Nephron (organoid): ENCODE data around the gene TSPAN13.

Experiments used
- H3K27ac Mint-ChIP-seq, 3 experiments: 2 replicates each; pipeline ENCODE4 v1.8.0; 2020; ENCODE audit warnings: mixed read lengths in 3 of 3, mild to moderate bottlenecking in 2 of 3, moderate library complexity in 1 of 3
- H3K27me3 Mint-ChIP-seq: 2 replicates; pipeline ENCODE4 v1.8.0; 2021; ENCODE audit warnings: low read depth, mild to moderate bottlenecking, moderate library complexity, mixed read lengths
- H3K36me3 Mint-ChIP-seq: 2 replicates; pipeline ENCODE4 v1.8.0; 2020; ENCODE audit warnings: low read depth, mixed read lengths
- H3K4me1 Mint-ChIP-seq: 2 replicates; pipeline ENCODE4 v1.8.0; 2020; ENCODE audit warnings: mixed read lengths
- H3K4me3 Mint-ChIP-seq, 3 experiments: 2 replicates each; pipeline ENCODE4 v1.8.0; 2020; ENCODE audit warnings: mild to moderate bottlenecking in 3 of 3, mixed read lengths in 3 of 3, moderate library complexity in 2 of 3
- H3K9me3 Mint-ChIP-seq: 2 replicates; pipeline ENCODE4 v1.8.0; 2020; ENCODE audit warnings: mixed read lengths
- TF ChIP-seq, protein P1 (sequence below), 3 experiments: fragments of 200-600 bp; sonication (generic); IDR thresholded peaks; one replicate each; pipeline ENCODE4 v1.5.0; 2021; ENCODE audit warnings: antibody characterized with exemption in 3 of 3; ENCODE audit not compliant: unreplicated experiment in 3 of 3

Gene TSPAN13

DNA sequence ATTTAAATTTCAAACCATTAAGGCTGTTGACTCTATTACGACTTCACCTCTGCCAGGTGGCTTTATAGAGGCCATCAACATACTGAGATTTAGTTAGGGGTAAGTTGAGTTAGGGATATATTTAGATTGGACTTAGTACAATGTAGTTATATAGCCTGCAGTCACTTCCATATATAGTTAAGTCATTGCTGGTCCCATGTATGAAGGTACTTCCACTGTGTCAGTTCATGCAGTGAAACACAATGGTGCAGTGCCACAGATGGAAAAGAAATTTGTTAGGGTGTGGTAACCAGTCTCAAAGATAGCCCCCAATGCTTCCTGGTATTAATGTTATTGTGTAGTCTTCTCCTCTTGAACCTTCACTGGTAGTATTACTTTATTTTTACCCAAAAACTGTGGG, 12.6 kb upstream of the TSPAN13 start:
- Mint-ChIP-seq H3K27me3 (peaks cover 17% of the 10 kb centered on the region), H3K9me3 (no peaks in the 10 kb centered on the region), H3K4me3 (no peak overlapping the region)

GRCh38 chr7:16741676-16742075, 11.9 kb upstream of the TSPAN13 start:
- H3K4me1 Mint-ChIP-seq, result peaks cover 12% of the 10 kb centered on the region
- H3K4me3 Mint-ChIP-seq, result no peak overlapping the region
- no peaks in the 10 kb centered on the region for H3K36me3 Mint-ChIP-seq
- no peak overlapping the region for H3K27ac Mint-ChIP-seq
- TF ChIP-seq, protein P1, sequence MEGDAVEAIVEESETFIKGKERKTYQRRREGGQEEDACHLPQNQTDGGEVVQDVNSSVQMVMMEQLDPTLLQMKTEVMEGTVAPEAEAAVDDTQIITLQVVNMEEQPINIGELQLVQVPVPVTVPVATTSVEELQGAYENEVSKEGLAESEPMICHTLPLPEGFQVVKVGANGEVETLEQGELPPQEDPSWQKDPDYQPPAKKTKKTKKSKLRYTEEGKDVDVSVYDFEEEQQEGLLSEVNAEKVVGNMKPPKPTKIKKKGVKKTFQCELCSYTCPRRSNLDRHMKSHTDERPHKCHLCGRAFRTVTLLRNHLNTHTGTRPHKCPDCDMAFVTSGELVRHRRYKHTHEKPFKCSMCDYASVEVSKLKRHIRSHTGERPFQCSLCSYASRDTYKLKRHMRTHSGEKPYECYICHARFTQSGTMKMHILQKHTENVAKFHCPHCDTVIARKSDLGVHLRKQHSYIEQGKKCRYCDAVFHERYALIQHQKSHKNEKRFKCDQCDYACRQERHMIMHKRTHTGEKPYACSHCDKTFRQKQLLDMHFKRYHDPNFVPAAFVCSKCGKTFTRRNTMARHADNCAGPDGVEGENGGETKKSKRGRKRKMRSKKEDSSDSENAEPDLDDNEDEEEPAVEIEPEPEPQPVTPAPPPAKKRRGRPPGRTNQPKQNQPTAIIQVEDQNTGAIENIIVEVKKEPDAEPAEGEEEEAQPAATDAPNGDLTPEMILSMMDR (IDR thresholded peaks at IDR 0.05; ENCODE audit: unreplicated experiment in 3 of 3), result no peak
- no peaks in the 10 kb centered on the region for H3K9me3 Mint-ChIP-seq
- peaks cover 19% of the 10 kb centered on the region for H3K27me3 Mint-ChIP-seq

More for the DNA sequence above, 12.6 kb upstream of the TSPAN13 start:
- H3K36me3 Mint-ChIP-seq, result no peaks in the 10 kb centered on the region
- peak overlapping the region in 1 of 3 experiments; percentile 67 for H3K27ac Mint-ChIP-seq
- H3K4me1 Mint-ChIP-seq, result peaks cover 12% of the 10 kb centered on the region
- TF ChIP-seq, protein P1 (IDR thresholded peaks at IDR 0.05; ENCODE audit: unreplicated experiment in 3 of 3), result no peak

DNA sequence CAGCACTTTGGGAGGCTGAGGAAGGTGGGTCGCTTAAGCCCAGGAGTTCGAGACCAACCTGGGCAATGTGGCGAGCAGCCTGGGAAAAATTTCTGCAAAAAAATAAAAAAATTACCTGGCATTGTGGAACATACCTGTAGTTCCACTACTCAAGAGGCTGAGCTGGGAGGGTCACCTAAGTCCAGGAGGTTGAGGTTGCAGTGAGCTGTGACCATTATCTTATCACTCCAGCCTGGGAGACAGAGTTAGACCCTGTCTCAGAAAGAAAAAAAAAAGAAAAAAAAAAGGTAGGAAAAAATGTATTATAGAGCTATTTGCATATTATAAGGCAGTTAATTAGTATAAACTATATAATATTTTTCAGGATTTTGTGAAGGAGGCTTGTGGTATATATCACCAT, 11.0 kb upstream of the TSPAN13 start:
- Mint-ChIP-seq H3K9me3 (no peaks in the 10 kb centered on the region), H3K4me3 (no peak overlapping the region), H3K27ac (no peak overlapping the region), H3K4me1 (peaks cover 20% of the 10 kb centered on the region), H3K36me3 (no peaks in the 10 kb centered on the region), H3K27me3 (peaks cover 18% of the 10 kb centered on the region)
- TF ChIP-seq, protein P1 (IDR thresholded peaks at IDR 0.05; ENCODE audit: unreplicated experiment in 3 of 3), result no peak

GRCh38 chr7:16743236-16743635, 10.3 kb upstream of the TSPAN13 start:
- Mint-ChIP-seq H3K27me3 (peaks cover 14% of the 10 kb centered on the region), H3K4me3 (no peak overlapping the region), H3K4me1 (peaks cover 21% of the 10 kb centered on the region), H3K9me3 (no peaks in the 10 kb centered on the region), H3K27ac (no peak overlapping the region), H3K36me3 (no peaks in the 10 kb centered on the region)
- TF ChIP-seq, protein P1 (IDR thresholded peaks at IDR 0.05; ENCODE audit: unreplicated experiment in 3 of 3), result no peak

GRCh38 chr7:16744518-16745250, 8.9 kb upstream of the TSPAN13 start:
- Mint-ChIP-seq H3K27ac (no peak overlapping the region), H3K9me3 (no peaks in the 10 kb centered on the region), H3K36me3 (no peaks in the 10 kb centered on the region), H3K4me1 (peaks cover 21% of the 10 kb centered on the region), H3K27me3 (peaks cover 12% of the 10 kb centered on the region), H3K4me3 (no peak overlapping the region)
- TF ChIP-seq, protein P1 (IDR thresholded peaks at IDR 0.05; ENCODE audit: unreplicated experiment in 3 of 3), result no peak

- H3K4me3 Mint-ChIP-seq, result no peak overlapping the region
- H3K4me1 Mint-ChIP-seq, result peaks cover 11% of the 10 kb centered on the region
- H3K27ac Mint-ChIP-seq, result no peak overlapping the region
- H3K27me3 Mint-ChIP-seq, result peaks cover 21% of the 10 kb centered on the region
- TF ChIP-seq, protein P1 (IDR thresholded peaks at IDR 0.05; ENCODE audit: unreplicated experiment in 3 of 3), result no peak
- no peaks in the 10 kb centered on the region for H3K36me3 Mint-ChIP-seq
- no peaks in the 10 kb centered on the region for H3K9me3 Mint-ChIP-seq
Measured at GRCh38 chr7:16745645-16746044, 7.9 kb upstream of the TSPAN13 start.
